ENCODE measurements around the gene DISC1.

- TF ChIP-seq CTCF (IDR thresholded peaks at IDR 0.05; ENCODE audit: low read depth, low read length) (no peak), MAX (IDR thresholded peaks at IDR 0.05; ENCODE audit: low read depth, low read length) (no peak)
Observed at GRCh38 chr1:231583376-231583775, 43.2 kb upstream of the DISC1 start.

Measured in NB4 (cell line).